NCI-H2196 treated with DMSO at 0.1 percent for 48 hours (cell line): ENCODE results near the gene CPM.

Experiments
- DNase-seq: peaks from one replicate; lab custom pipeline; 2025; ENCODE audit not compliant: unreplicated experiment; lab: John Stamatoyannopoulos, UW

Gene CPM

GRCh38 chr12:68908076-68908475, 24.9 kb downstream of the CPM start:
- no peak for DNase-seq

- no peak for DNase-seq
These were observed 27.2 kb downstream of the CPM start for GRCh38 chr12:68905733-68906132.

- no peak for DNase-seq
These were observed 28.5 kb downstream of the CPM start for GRCh38 chr12:68904351-68904962.

- DNase-seq: no peak
These were observed 29.5 kb downstream of the CPM start for GRCh38 chr12:68903511-68903910.

GRCh38 chr12:68901551-68901950, 31.4 kb downstream of the CPM start:
- DNase-seq: no peak

GRCh38 chr12:68901145-68901544, 31.8 kb downstream of the CPM start:
- DNase-seq: no peak

- no peak for DNase-seq
These were observed 32.7 kb downstream of the CPM start for GRCh38 chr12:68900241-68900640.

- no peak for DNase-seq
These were observed 33.7 kb downstream of the CPM start for GRCh38 chr12:68899251-68899771.

GRCh38 chr12:68896881-68897540, 36.0 kb downstream of the CPM start:
- no peak for DNase-seq

- no peak for DNase-seq
These were observed 38.6 kb downstream of the CPM start for GRCh38 chr12:68894276-68894855.

- no peak for DNase-seq
These were observed 39.2 kb downstream of the CPM start for GRCh38 chr12:68893741-68894140.

GRCh38 chr12:68893201-68893600, 39.8 kb downstream of the CPM start:
- DNase-seq: no peak

- DNase-seq: no peak
These were observed 41.8 kb downstream of the CPM start for GRCh38 chr12:68891141-68891540.

- no peak for DNase-seq
These were observed 42.3 kb downstream of the CPM start for GRCh38 chr12:68890701-68891113.

GRCh38 chr12:68888243-68888642, 44.7 kb downstream of the CPM start:
- no peak for DNase-seq

- no peak for DNase-seq
These were observed 45.3 kb downstream of the CPM start for GRCh38 chr12:68887641-68888040.

- DNase-seq: no peak
These were observed 46.1 kb downstream of the CPM start for GRCh38 chr12:68886636-68887572.

- DNase-seq: no peak
These were observed 47.6 kb downstream of the CPM start for GRCh38 chr12:68885381-68885780.

GRCh38 chr12:68884251-68884650, 48.7 kb downstream of the CPM start:
- no peak for DNase-seq

GRCh38 chr12:68883151-68883550, 49.8 kb downstream of the CPM start:
- no peak for DNase-seq

GRCh38 chr12:68882251-68882964, 50.6 kb downstream of the CPM start:
- DNase-seq: no peak
